Activated T-cell treated with anti-CD3 and anti-CD28 coated beads, Interleukin-2, amount 50 U/mL, for 72 hours (primary cell): ENCODE results near the gene TIMM8A. TPM values are rescaled to one million over a fixed set of nuclear protein-coding genes. Genes with fewer than 3 reads are reported as not detected.

ENCODE experiments used
- ATAC-seq, 2 donors: fragments of 150-1000 bp; cut with Tn5 transposase; replicated peaks in 1 of 2; 2 replicates each; pipeline ENCODE4 v1.10.0; 2021; ENCODE audit warnings: moderate library complexity in 2 of 2, mild to moderate bottlenecking in 1 of 2
- DNase-seq, 2 donors: peaks; one replicate each; pipeline ENCODE4 v3.0.0; 2021 to 2022; ENCODE audit warnings: mixed read lengths in 1 of 2
- H3K27ac Mint-ChIP-seq: one replicate; pipeline ENCODE4 v1.8.0; 2022; ENCODE audit warnings: mild to moderate bottlenecking, moderate library complexity, mixed read lengths
- H3K27me3 Mint-ChIP-seq: one replicate; pipeline ENCODE4 v1.8.0; 2022; ENCODE audit warnings: low read depth, mixed read lengths
- H3K36me3 Mint-ChIP-seq, 2 donors: one replicate each; pipeline ENCODE4 v1.8.0; 2022; ENCODE audit warnings: mixed read lengths in 2 of 2, mild to moderate bottlenecking in 1 of 2; ENCODE audit not compliant: insufficient read depth in 2 of 2
- H3K4me1 Mint-ChIP-seq: one replicate; pipeline ENCODE4 v1.8.0; 2022; ENCODE audit warnings: low read depth, mixed read lengths
- H3K4me3 Mint-ChIP-seq, 2 donors: one replicate each; pipeline ENCODE4 v1.8.0; 2022; ENCODE audit warnings: mild to moderate bottlenecking in 2 of 2, mixed read lengths in 2 of 2, moderate library complexity in 2 of 2
- H3K9me3 Mint-ChIP-seq, 2 donors: one replicate each; pipeline ENCODE4 v1.8.0; 2022; ENCODE audit warnings: mixed read lengths in 2 of 2
- total RNA-seq, 2 donors: library from RNA; stranded (reverse); gene quantifications; one replicate each; pipeline ENCODE4 v1.2.3, GENCODE V29; 2022

The TIMM8A gene
- total RNA-seq, 2 donors from 2014 or later = 13.8 to 15.7 TPM

DNA sequence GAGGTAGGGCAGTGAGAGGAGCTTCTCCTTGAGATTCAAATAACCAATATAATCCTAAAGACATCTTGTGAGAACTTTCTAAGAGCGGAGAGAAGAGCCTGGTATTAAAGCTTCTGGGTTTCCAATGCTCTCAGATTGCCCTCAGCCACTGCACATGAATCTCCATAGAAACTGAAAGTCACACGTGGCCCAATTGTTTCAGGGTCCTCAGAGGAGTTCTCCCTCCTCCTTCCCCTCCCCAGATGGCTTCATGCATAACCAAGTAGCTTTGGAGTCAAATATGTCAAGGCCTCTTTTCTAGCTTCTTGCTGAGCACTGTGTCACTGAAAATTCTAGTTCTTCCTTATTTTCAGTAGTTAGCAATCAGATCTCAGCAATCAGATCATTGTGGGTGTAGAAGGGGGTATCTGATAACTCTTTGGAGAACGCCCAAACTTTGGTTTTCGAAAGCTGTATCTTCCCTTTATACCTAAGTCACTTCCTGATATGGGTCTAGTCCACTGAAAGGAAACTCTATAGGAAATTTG is 35.2 kb upstream of the TIMM8A start:
- Mint-ChIP-seq H3K9me3 (no peaks in the 10 kb centered on the region), H3K4me3 (no peak overlapping the region), H3K27me3 (peaks cover 7% of the 10 kb centered on the region), H3K27ac (no peak overlapping the region), H3K36me3 (no peaks in the 10 kb centered on the region), H3K4me1 (peaks cover 5% of the 10 kb centered on the region)
- DNase-seq (no peak), ATAC-seq (no peak)

GRCh38 chrX:101377547-101377946 is 29.0 kb upstream of the TIMM8A start:
- Mint-ChIP-seq H3K27me3 (peaks cover 26% of the 10 kb centered on the region), H3K36me3 (no peaks in the 10 kb centered on the region), H3K27ac (no peak overlapping the region), H3K9me3 (no peaks in the 10 kb centered on the region), H3K4me3 (no peak overlapping the region), H3K4me1 (no peaks in the 10 kb centered on the region)
- ATAC-seq = no peak
- DNase-seq = no peak

DNA sequence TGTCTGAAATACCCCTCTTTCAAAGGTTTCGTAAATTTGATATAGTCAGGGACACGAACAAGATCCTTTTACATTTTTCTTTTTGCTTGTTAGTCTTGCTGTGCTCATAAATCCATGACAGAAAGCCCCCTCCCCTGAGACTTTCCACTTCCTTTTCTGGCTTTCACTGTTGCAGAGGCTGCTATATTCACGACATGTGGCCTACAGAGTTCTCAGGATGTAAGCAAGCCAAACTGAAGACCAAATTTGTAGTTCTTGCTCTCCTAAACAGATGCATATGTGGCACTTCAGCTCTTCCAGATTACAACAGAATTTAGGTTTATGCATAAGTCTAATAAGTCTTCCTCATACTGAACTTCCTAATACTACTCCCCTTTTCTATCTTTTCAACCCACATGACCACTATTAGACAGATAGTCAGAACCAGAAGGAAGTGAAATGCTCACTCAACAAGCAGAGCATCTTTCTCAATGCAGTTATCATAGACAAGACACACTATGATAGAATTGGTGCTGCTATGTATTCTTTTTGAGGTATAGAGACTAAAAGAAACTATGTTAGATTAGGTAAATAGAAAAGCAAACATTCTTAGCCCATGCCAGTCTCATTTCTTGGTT is 22.5 kb upstream of the TIMM8A start:
- no peaks in the 10 kb centered on the region for H3K9me3 Mint-ChIP-seq
- H3K27me3 Mint-ChIP-seq = peaks cover 33% of the 10 kb centered on the region
- DNase-seq = no peak
- ATAC-seq = no peak
- H3K27ac Mint-ChIP-seq = no peak overlapping the region
- no peaks in the 10 kb centered on the region for H3K36me3 Mint-ChIP-seq
- H3K4me1 Mint-ChIP-seq = no peaks in the 10 kb centered on the region
- H3K4me3 Mint-ChIP-seq = no peak overlapping the region

DNA sequence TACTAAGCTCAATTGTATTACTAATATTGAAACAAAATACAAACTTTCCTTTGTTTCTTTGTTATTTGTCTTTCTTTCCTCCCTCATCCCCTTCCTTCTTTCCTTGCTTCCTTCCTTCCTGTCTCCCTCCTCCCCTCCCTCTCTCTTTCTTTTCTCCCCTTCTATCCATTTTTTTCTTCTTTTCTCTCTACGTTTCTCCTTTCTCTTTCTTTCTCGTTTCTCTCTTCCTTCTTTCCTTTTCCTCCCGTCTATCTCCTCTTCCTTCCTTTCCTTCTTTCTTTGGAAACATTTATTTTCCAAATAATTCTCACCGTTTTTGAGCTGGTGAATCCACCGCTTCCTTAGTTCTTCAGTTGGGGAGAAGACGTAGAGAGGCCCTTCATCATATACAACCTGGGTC is 21.1 kb upstream of the TIMM8A start:
- H3K36me3 Mint-ChIP-seq = no peaks in the 10 kb centered on the region
- peaks cover 23% of the 10 kb centered on the region for H3K27me3 Mint-ChIP-seq
- no peak for ATAC-seq
- no peaks in the 10 kb centered on the region for H3K4me1 Mint-ChIP-seq
- H3K27ac Mint-ChIP-seq = no peak overlapping the region
- no peak for DNase-seq
- no peaks in the 10 kb centered on the region for H3K9me3 Mint-ChIP-seq
- H3K4me3 Mint-ChIP-seq = no peak overlapping the region

DNA sequence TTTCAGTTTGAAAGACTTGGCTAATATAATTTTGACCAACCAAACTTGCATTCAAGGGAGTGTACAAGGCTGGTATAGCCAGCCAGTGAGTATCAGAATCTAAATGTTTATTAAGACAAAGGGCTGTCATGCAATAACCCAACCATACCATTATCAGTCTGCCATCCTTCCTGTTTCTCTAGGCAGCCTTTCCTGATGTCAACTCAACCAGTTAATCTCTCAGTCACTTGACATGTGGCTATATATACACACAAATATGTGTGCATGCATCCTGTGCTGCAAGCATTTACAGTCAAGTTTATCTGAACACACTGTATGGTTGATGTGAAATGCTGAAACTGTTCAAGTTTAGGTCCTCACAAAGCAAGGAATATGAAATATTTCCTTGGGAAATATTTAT is 20.3 kb upstream of the TIMM8A start:
- no peak for DNase-seq
- H3K27ac Mint-ChIP-seq = no peak overlapping the region
- H3K27me3 Mint-ChIP-seq = peaks cover 17% of the 10 kb centered on the region
- H3K9me3 Mint-ChIP-seq = no peaks in the 10 kb centered on the region
- no peak overlapping the region for H3K4me3 Mint-ChIP-seq
- ATAC-seq = no peak
- H3K4me1 Mint-ChIP-seq = no peaks in the 10 kb centered on the region
- H3K36me3 Mint-ChIP-seq = no peaks in the 10 kb centered on the region

DNA sequence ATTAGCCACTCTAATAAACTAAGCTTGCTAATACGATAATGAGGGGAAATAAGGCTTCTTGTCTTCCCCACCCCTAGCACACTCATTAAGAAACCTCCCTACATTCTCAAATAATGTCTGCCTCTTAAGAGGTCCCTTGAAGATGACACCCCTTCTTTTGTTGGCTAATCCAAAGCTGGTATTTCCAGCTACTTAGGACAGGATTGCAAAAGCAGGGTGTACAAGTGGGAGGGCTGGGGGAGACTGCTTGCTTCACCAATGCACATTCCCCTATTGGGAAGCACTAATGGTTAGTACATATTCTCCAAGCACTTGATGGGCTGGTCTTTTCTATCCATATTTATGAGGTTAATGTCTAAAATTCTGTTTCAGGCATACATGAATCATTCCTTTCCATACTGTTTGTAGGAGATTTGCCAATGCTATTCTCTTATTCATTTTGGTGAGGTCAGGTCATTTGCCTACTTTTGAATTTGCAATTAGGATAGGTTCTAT is 16.8 kb upstream of the TIMM8A start:
- DNase-seq (no peak), ATAC-seq (no peak)
- Mint-ChIP-seq H3K9me3 (no peaks in the 10 kb centered on the region), H3K4me3 (no peak overlapping the region), H3K4me1 (no peaks in the 10 kb centered on the region), H3K27ac (no peak overlapping the region), H3K36me3 (no peaks in the 10 kb centered on the region), H3K27me3 (peaks cover 13% of the 10 kb centered on the region)

GRCh38 chrX:101362757-101363156 is 14.2 kb upstream of the TIMM8A start:
- Mint-ChIP-seq H3K27me3 (peaks cover 14% of the 10 kb centered on the region), H3K36me3 (no peaks in the 10 kb centered on the region), H3K27ac (no peak overlapping the region), H3K4me1 (no peaks in the 10 kb centered on the region), H3K4me3 (no peak overlapping the region), H3K9me3 (no peaks in the 10 kb centered on the region)
- no peak for DNase-seq
- no peak for ATAC-seq

DNA sequence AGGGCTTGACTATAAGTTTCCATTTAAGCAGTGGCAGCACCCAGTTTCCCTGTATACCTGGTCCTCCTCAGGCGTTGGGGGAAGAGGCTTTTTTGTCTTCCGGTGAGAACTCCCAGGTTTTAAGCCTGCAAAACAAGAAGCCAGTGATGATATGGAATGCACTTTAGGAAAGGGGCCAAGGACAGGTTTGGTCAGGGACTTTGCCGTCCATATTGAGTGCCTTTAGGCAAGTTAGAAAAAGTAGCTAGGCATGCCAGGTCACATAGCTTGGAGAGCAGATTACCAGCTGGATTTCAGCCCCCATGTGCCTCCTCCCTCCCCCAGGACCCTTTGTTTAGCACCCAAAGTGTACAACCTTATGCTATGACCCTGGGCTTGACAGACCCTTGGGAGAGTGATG is 13.6 kb upstream of the TIMM8A start:
- H3K36me3 Mint-ChIP-seq = no peaks in the 10 kb centered on the region
- no peaks in the 10 kb centered on the region for H3K9me3 Mint-ChIP-seq
- H3K4me3 Mint-ChIP-seq = no peak overlapping the region
- DNase-seq (no peak), ATAC-seq (no peak)
- no peak overlapping the region for H3K27ac Mint-ChIP-seq
- H3K4me1 Mint-ChIP-seq = no peaks in the 10 kb centered on the region
- H3K27me3 Mint-ChIP-seq = peaks cover 14% of the 10 kb centered on the region

DNA sequence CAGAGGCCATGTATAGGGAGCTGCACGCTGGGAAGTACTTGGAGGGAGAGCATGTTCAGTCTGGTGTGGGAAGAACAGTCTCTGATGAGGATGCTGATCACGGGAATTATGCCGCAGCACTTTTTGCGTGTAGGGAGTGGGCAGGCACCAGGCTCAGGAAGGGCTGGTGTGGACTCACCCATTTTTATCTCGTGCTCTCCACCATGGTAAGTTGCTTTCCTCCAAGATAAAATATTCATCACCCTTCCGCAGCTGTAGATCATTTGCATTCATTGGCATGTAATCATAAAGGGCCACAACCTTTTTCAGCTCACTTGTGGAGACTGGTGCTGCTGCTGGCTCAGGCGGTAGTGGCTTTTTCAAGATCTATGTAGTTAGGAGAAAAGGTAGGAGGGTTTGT is 11.8 kb upstream of the TIMM8A start:
- DNase-seq (no peak), ATAC-seq (no peak)
- Mint-ChIP-seq H3K27ac (no peak overlapping the region), H3K36me3 (no peaks in the 10 kb centered on the region), H3K4me3 (no peak overlapping the region), H3K9me3 (no peaks in the 10 kb centered on the region), H3K27me3 (peaks cover 14% of the 10 kb centered on the region), H3K4me1 (no peaks in the 10 kb centered on the region)

GRCh38 chrX:101359966-101360365 is 11.4 kb upstream of the TIMM8A start:
- no peaks in the 10 kb centered on the region for H3K4me1 Mint-ChIP-seq
- ATAC-seq = no peak
- no peak overlapping the region for H3K27ac Mint-ChIP-seq
- no peak for DNase-seq
- no peak overlapping the region for H3K4me3 Mint-ChIP-seq
- no peaks in the 10 kb centered on the region for H3K9me3 Mint-ChIP-seq
- no peaks in the 10 kb centered on the region for H3K36me3 Mint-ChIP-seq
- H3K27me3 Mint-ChIP-seq = peaks cover 14% of the 10 kb centered on the region

GRCh38 chrX:101357166-101357795 is 8.7 kb upstream of the TIMM8A start:
- ATAC-seq = no peak
- no peak for DNase-seq
- Mint-ChIP-seq H3K9me3 (no peaks in the 10 kb centered on the region), H3K4me3 (no peak overlapping the region), H3K4me1 (no peaks in the 10 kb centered on the region), H3K36me3 (no peaks in the 10 kb centered on the region), H3K27ac (no peak overlapping the region), H3K27me3 (peaks cover 14% of the 10 kb centered on the region)

GRCh38 chrX:101349193-101349562 is 636 bp upstream of the TIMM8A start:
- Mint-ChIP-seq H3K27me3 (peaks cover 10% of the 10 kb centered on the region), H3K27ac (peak overlapping the region; percentile 84), H3K4me3 (peak overlapping the region; percentile 91 to 93), H3K9me3 (no peaks in the 10 kb centered on the region), H3K4me1 (peaks cover 27% of the 10 kb centered on the region), H3K36me3 (peaks cover 2 to 4% of the 10 kb centered on the region in 2 donors)
- ATAC-seq (no peak), DNase-seq (no peak)

DNA sequence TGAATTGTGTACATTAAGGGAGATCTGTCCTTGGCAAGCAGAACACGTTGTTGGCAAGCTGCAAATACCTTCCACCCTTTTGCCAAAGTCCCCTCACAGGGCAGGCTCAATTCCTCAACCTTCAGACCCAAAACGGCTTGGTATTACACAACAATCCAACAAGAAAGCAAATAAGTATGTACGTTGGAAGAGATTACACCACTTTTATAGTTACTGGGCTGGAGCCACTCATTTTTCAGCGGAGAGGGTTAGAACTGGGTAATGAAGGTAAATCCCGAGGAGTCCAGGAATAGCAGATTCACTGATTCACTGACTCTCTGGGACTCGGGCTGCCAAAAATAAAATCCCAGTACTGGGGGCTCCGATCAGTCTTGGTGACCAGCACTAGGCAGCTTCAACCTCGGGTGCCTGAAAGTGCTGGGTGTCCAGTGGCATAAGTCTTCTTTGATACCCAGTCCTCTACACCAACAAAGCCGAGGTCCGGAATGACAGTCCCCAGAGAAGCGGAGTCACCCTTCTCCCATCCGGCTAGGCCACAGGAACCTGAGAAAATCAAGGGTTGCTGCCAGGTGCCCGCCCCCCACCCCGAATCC is 587 bp downstream of the TIMM8A start:
- peaks cover 27% of the 10 kb centered on the region for H3K4me1 Mint-ChIP-seq
- H3K36me3 Mint-ChIP-seq = peaks cover 4% of the 10 kb centered on the region in 2 donors
- peak overlapping the region; percentile 91 to 93 for H3K4me3 Mint-ChIP-seq
- ATAC-seq (peak; percentile 3 to 8), DNase-seq (peak; percentile 1 to 5)
- peaks cover 6% of the 10 kb centered on the region for H3K27me3 Mint-ChIP-seq
- H3K9me3 Mint-ChIP-seq = no peaks in the 10 kb centered on the region
- peak overlapping the region; percentile 77 for H3K27ac Mint-ChIP-seq
